Mammary epithelial cell (primary cell): ENCODE results near the gene NR2F2.

ENCODE experiments used
- EZH2 ChIP-seq: IDR thresholded peaks from 2 replicates; pipeline ENCODE4 v1.6.1; 2012; ENCODE audit warnings: low read length, inconsistent platforms, borderline replicate concordance
- TF ChIP-seq, protein P1 (sequence below), 2 donors: IDR thresholded peaks in 1 of 2; conservative IDR thresholded peaks in 1 of 2; 2 replicates each; pipeline ENCODE4 v1.5.1; 2011 to 2012; ENCODE audit warnings: inconsistent platforms in 2 of 2, low read length in 2 of 2, mild to moderate bottlenecking in 2 of 2, control low read depth in 1 of 2, low read depth in 1 of 2; ENCODE audit not compliant: insufficient read depth in 1 of 2; ENCODE audit errors: extremely low read depth in 1 of 2

DNA sequence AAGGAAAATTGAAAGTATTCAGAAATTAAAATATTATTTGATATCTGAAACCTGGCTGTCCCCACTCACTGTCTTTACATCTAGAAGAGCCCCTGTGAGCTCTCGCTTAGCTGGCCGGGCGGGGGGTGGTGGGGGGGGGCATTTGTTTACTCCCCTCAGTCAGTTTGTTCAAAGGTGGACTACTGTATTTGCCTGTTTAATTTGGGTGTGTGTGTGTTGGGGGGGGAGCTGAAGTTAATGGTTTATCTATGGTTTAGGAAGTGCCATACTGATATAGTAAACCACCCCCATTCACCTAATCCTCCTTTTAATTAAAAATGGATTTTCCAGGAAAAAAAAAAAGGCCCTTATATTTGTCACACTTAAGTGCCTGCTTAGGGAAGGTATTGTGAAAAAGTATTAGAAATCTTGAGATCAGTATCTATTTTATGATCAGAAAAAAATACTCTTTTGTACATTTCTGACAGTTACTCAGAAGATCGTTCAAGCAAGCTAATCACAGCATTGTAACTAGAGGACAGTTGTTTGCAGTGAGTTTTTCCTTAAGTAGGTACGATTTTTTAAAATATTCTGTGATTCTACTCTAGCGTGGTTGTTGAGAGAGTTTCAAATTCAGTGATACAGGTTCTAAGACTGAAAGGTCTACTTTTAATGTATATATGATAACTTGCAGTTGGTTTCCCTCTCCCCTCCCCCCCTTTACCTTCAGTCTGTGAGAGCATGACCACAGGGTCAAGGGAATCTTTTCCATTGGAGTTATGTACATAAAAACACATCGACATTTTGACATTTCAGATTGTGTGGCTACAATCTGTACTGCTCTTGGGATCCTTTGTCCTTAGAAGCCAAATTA, 8.5 kb downstream of the NR2F2 start:
- TF ChIP-seq, protein P1, sequence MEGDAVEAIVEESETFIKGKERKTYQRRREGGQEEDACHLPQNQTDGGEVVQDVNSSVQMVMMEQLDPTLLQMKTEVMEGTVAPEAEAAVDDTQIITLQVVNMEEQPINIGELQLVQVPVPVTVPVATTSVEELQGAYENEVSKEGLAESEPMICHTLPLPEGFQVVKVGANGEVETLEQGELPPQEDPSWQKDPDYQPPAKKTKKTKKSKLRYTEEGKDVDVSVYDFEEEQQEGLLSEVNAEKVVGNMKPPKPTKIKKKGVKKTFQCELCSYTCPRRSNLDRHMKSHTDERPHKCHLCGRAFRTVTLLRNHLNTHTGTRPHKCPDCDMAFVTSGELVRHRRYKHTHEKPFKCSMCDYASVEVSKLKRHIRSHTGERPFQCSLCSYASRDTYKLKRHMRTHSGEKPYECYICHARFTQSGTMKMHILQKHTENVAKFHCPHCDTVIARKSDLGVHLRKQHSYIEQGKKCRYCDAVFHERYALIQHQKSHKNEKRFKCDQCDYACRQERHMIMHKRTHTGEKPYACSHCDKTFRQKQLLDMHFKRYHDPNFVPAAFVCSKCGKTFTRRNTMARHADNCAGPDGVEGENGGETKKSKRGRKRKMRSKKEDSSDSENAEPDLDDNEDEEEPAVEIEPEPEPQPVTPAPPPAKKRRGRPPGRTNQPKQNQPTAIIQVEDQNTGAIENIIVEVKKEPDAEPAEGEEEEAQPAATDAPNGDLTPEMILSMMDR (conservative IDR thresholded peaks at IDR 0.05 in 1 of 2, IDR thresholded peaks at IDR 0.05 in 1 of 2; ENCODE audit: extremely low read depth in 1 of 2, insufficient read depth in 1 of 2, low read depth in 1 of 2, low read length in 2 of 2) = no peak
- TF ChIP-seq EZH2 = no peak
